ENCODE results near the gene DYNC2H1. TPM values are rescaled to one million over a fixed set of nuclear protein-coding genes. Genes with fewer than 3 reads are reported as not detected.
"Not testable (repeated sequence)": the region's sequence is repeated elsewhere in the genome, so short reads cannot be mapped to it uniquely, and the experiment has no call there.

DYNC2H1 gene
- polyA plus RNA-seq, 10 donors, result 9.5 to 18.5 (median 11.4) TPM

GRCh38 chr11:103364687-103365086 lies 255.5 kb downstream of the DYNC2H1 start:
- DNase-seq, result no peak

- DNase-seq, result peak; percentile 10 to 28 (median 15)
Observed at GRCh38 chr11:103367650-103368049, 258.4 kb downstream of the DYNC2H1 start.

GRCh38 chr11:103368145-103368544 lies 258.9 kb downstream of the DYNC2H1 start:
- DNase-seq, result peak in 2 of 3 donors; percentile 4 to 20

- no peak for DNase-seq
Observed at GRCh38 chr11:103370076-103370475, 260.9 kb downstream of the DYNC2H1 start.

- DNase-seq, result no peak
Observed at GRCh38 chr11:103372906-103373305, 263.7 kb downstream of the DYNC2H1 start.

- not testable (repeated sequence) for DNase-seq
Observed at GRCh38 chr11:103374227-103374626, 265.0 kb downstream of the DYNC2H1 start.

GRCh38 chr11:103378931-103379330 lies 269.7 kb downstream of the DYNC2H1 start:
- DNase-seq, result no peak

GRCh38 chr11:103380031-103380430 lies 270.8 kb downstream of the DYNC2H1 start:
- no peak for DNase-seq

- DNase-seq, result no peak
Observed at GRCh38 chr11:103384652-103385051, 275.4 kb downstream of the DYNC2H1 start.

- DNase-seq, result peak in 1 of 3 donors; percentile 24
Observed at GRCh38 chr11:103395612-103396011, 286.4 kb downstream of the DYNC2H1 start.

- DNase-seq, result no peak
Observed at GRCh38 chr11:103396237-103396636, 287.0 kb downstream of the DYNC2H1 start.

- DNase-seq, result no peak
Observed at GRCh38 chr11:103397369-103397768, 288.1 kb downstream of the DYNC2H1 start.

GRCh38 chr11:103398829-103399228 lies 289.6 kb downstream of the DYNC2H1 start:
- no peak for DNase-seq

GRCh38 chr11:103406357-103406756 lies 297.1 kb downstream of the DYNC2H1 start:
- no peak for DNase-seq

GRCh38 chr11:103407641-103408040 lies 298.4 kb downstream of the DYNC2H1 start:
- DNase-seq, result no peak

GRCh38 chr11:103413266-103413888 lies 304.2 kb downstream of the DYNC2H1 start:
- no peak for DNase-seq

- DNase-seq, result no peak
Observed at GRCh38 chr11:103418014-103418413, 308.8 kb downstream of the DYNC2H1 start.

- no peak for DNase-seq
Observed at GRCh38 chr11:103420593-103420992, 311.4 kb downstream of the DYNC2H1 start.

GRCh38 chr11:103433386-103434072 lies 324.3 kb downstream of the DYNC2H1 start:
- peak in 1 of 3 donors; percentile 43 for DNase-seq

- DNase-seq, result peak in 2 of 3 donors; percentile 6 to 42
Observed at GRCh38 chr11:103434073-103434411, 324.8 kb downstream of the DYNC2H1 start.

GRCh38 chr11:103436131-103436770 lies 327.0 kb downstream of the DYNC2H1 start:
- DNase-seq, result no peak

- DNase-seq, result no peak
Observed at GRCh38 chr11:103441021-103441420, 331.8 kb downstream of the DYNC2H1 start.

GRCh38 chr11:103448966-103449365 lies 339.7 kb downstream of the DYNC2H1 start:
- no peak for DNase-seq

Data from muscle of back (tissue), 11 donors.